GM23248 (cell line): Measurements from ENCODE around the gene MT1E. TPM values are rescaled to one million over a fixed set of nuclear protein-coding genes. Genes with fewer than 3 reads are reported as not detected.
A peak's percentile ranks its signal among the peaks of the same experiment; 100 is the strongest.

Experiments used
- DNase-seq: peaks from one replicate; pipeline ENCODE4 v3.0.0-alpha.2; 2015
- H2AFZ ChIP-seq: fragments of 200-600 bp; sonication (generic); 2 replicates; pipeline ENCODE4 v1.6.1; 2016; ENCODE audit warnings: antibody characterized with exemption
- H3F3A ChIP-seq: fragments of 200-600 bp; sonication (generic); 2 replicates; pipeline ENCODE4 v1.6.1; 2016; ENCODE audit warnings: mild to moderate bottlenecking, antibody characterized with exemption, mixed run types; ENCODE audit not compliant: insufficient read depth
- H3K27ac ChIP-seq: fragments of 200-600 bp; sonication (generic); 2 replicates; pipeline ENCODE4 v1.5.1; 2016; ENCODE audit warnings: mild to moderate bottlenecking
- H3K27me3 ChIP-seq: fragments of 200-600 bp; sonication (generic); replicated peaks from 2 replicates; pipeline ENCODE4 v1.6.1; 2016; ENCODE audit warnings: mild to moderate bottlenecking; ENCODE audit not compliant: insufficient read depth
- H3K36me3 ChIP-seq: fragments of 200-600 bp; sonication (generic); 2 replicates; pipeline ENCODE4 v1.6.1; 2016; ENCODE audit warnings: low read depth, mild to moderate bottlenecking
- H3K4me1 ChIP-seq: fragments of 200-600 bp; sonication (generic); 2 replicates; pipeline ENCODE4 v1.6.1; 2016; ENCODE audit warnings: mild to moderate bottlenecking; ENCODE audit not compliant: insufficient read depth
- H3K4me2 ChIP-seq: fragments of 200-600 bp; sonication (generic); one replicate; pipeline ENCODE4 v1.6.1; 2016; ENCODE audit warnings: mild to moderate bottlenecking; ENCODE audit not compliant: unreplicated experiment
- H3K4me3 ChIP-seq: fragments of 200-600 bp; sonication (generic); 2 replicates; pipeline ENCODE4 v1.5.1; 2016; ENCODE audit warnings: mild to moderate bottlenecking
- H3K79me2 ChIP-seq: fragments of 200-600 bp; sonication (generic); 2 replicates; pipeline ENCODE4 v1.6.1; 2016; ENCODE audit warnings: mild to moderate bottlenecking; ENCODE audit not compliant: insufficient read depth
- H3K9ac ChIP-seq: fragments of 200-600 bp; sonication (generic); 2 replicates; pipeline ENCODE4 v1.6.1; 2016; ENCODE audit warnings: mild to moderate bottlenecking
- H3K9me2 ChIP-seq: fragments of 200-600 bp; sonication (generic); 2 replicates; pipeline ENCODE4 v1.6.1; 2016; ENCODE audit warnings: mixed run types, mild to moderate bottlenecking, moderate library complexity; ENCODE audit not compliant: insufficient read depth
- H3K9me3 ChIP-seq: fragments of 200-600 bp; sonication (generic); one replicate; pipeline ENCODE4 v1.6.1; 2017; ENCODE audit warnings: low read depth
- H4K20me1 ChIP-seq: fragments of 200-600 bp; sonication (generic); 2 replicates; pipeline ENCODE4 v1.6.0; 2016; ENCODE audit not compliant: insufficient read depth
- EZH2 ChIP-seq: fragments of 200-600 bp; sonication (generic); IDR thresholded peaks from 2 replicates; pipeline ENCODE4 v1.6.1; 2018; ENCODE audit warnings: antibody characterized with exemption, mild to moderate bottlenecking; ENCODE audit not compliant: insufficient read depth, poor library complexity, severe bottlenecking
- EZH2phosphoT487 ChIP-seq: fragments of 200-600 bp; sonication (generic); IDR thresholded peaks from 2 replicates; pipeline ENCODE4 v1.6.1; 2018; ENCODE audit warnings: antibody characterized with exemption, moderate library complexity, mild to moderate bottlenecking, low read depth; ENCODE audit not compliant: insufficient read depth
- WGBS, 2 experiments: methylation state at CpG; one replicate each; pipeline ENCODE4 v1.1.6; 2015 to 2017; ENCODE audit warnings: low lambda C conversion rate in 2 of 2, low coverage in 1 of 2; ENCODE audit errors: missing lambda C conversion rate in 2 of 2; 5-methylcytosine and 5-hydroxymethylcytosine counted together
- in situ Hi-C: fragments of 300-500 bp; cut with MboI; formaldehyde crosslinking; loops from 2 replicates; pipeline ENCODE4 v1.15.0; 2020
- polyA plus RNA-seq: library from polyadenylated mRNA; unstranded; fragments of >200 nt; fragmentation: Nextera tagmentation; extraction: Ambion mirVana; gene quantifications from 2 replicates; pipeline ENCODE4 v1.2.1, GENCODE V29; 2016
- total RNA-seq: library from RNA; depleted of rRNA; stranded (reverse); fragments of >200 nt; shearing (Covaris generic); gene quantifications from 2 replicates; pipeline ENCODE4 v1.2.3, GENCODE V29; 2014

MT1E gene
- total and polyA plus RNA-seq, 2 experiments from 2014 or later: 178 to 329 TPM

DNA sequence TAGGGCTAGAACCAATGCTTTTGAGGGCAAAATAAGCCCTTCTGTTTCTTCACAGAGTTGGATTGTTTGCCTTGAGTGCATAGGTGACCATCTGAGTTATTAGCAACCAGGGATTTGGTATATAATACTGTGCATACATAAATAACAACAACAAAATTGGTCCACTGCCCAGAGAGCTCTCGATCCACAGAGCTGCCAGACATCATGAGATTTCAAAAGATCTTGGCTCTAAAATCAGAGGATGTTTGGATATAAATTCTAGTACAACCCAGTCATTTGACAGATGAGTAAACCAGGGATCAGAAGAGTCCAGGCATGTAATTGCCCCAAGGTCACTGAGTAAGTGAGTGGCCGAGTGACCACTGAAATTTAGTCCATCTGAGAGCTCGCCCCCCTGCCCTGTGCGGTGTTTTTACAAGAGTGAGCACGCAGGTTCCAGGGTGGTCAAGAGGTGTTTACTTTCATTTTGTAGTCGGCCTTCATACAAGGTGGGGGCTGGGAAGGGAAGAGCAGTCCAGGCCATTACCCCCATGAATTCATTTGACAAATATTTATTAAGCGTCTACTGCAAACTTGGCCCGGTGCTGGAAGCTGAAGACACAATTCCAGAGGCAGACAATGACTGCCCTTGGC is 19.0 kb upstream of the MT1E start:
- H3K4me2 ChIP-seq: peak overlapping the region; percentile 86
- H3K4me3 ChIP-seq: peak overlapping the region; percentile 95
- H3K27me3 ChIP-seq: no peaks in the 10 kb centered on the region
- H3F3A ChIP-seq: peaks cover 59% of the 10 kb centered on the region
- peak; percentile 88 for DNase-seq
- no peaks in the 10 kb centered on the region for H3K9me2 ChIP-seq
- H3K27ac ChIP-seq: peak overlapping the region; percentile 100
- in situ Hi-C loops: no loop called here
- H3K36me3 ChIP-seq: no peaks in the 10 kb centered on the region
- H3K4me1 ChIP-seq: peaks cover 41% of the 10 kb centered on the region
- H2AFZ ChIP-seq: 0 out of 2 replicates have a peak overlapping the region, but pooled peaks have one; percentile 16
- 1% methylated on average over 8 of the region's 8 CpGs for WGBS, 2 experiments
- TF ChIP-seq EZH2phosphoT487 (no peak), EZH2 (no peak)
- H4K20me1 ChIP-seq: no peaks in the 10 kb centered on the region
- H3K9ac ChIP-seq: peak overlapping the region; percentile 96
- no peaks in the 10 kb centered on the region for H3K9me3 ChIP-seq
- peaks cover 12% of the 10 kb centered on the region; the same call in 1 of the 2 replicates for H3K79me2 ChIP-seq

DNA sequence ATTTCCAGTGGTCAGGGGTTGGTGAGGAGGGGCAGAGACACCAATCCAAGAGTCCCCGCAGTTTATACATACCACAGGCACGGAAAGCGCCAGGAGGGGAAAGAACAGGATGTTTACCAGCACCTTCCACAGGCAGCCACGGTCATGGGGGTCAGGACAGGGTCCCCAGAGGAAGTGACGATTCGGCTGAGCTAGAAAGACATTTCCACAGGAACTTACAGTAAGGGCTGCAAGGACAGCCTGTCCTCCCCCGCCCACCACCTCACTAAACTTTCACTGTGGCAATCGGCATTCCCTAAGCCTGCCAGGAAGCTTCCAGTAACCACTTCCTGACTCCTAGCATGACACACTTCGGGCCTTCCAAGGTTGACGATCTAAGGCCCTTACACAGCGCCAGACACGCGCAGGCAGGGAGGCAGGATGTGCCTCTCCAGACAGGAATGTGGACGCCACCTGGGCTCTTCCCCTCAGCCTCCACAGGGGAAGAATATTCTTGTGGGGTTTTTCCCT is 18.4 kb upstream of the MT1E start:
- peak overlapping the region; percentile 86 for H3K4me2 ChIP-seq
- peak overlapping the region; percentile 100 for H3K27ac ChIP-seq
- no peaks in the 10 kb centered on the region for H3K9me2 ChIP-seq
- 0 out of 2 replicates have a peak overlapping the region, but pooled peaks have one; percentile 51 for H2AFZ ChIP-seq
- WGBS, 2 experiments: 0 to 1% methylated on average over 14 of the region's 14 CpGs
- H3K36me3 ChIP-seq: no peaks in the 10 kb centered on the region
- H4K20me1 ChIP-seq: no peaks in the 10 kb centered on the region
- peaks cover 12% of the 10 kb centered on the region; the same call in 1 of the 2 replicates for H3K79me2 ChIP-seq
- no peaks in the 10 kb centered on the region for H3K27me3 ChIP-seq
- TF ChIP-seq EZH2: no peak
- no peak for TF ChIP-seq EZH2phosphoT487
- H3K4me3 ChIP-seq: peak overlapping the region; percentile 95
- peaks cover 62% of the 10 kb centered on the region for H3F3A ChIP-seq
- H3K9ac ChIP-seq: peak overlapping the region; percentile 96
- peak; percentile 98 for DNase-seq
- in situ Hi-C loops: no loop called here
- H3K4me1 ChIP-seq: peaks cover 47% of the 10 kb centered on the region
- no peaks in the 10 kb centered on the region for H3K9me3 ChIP-seq

DNA sequence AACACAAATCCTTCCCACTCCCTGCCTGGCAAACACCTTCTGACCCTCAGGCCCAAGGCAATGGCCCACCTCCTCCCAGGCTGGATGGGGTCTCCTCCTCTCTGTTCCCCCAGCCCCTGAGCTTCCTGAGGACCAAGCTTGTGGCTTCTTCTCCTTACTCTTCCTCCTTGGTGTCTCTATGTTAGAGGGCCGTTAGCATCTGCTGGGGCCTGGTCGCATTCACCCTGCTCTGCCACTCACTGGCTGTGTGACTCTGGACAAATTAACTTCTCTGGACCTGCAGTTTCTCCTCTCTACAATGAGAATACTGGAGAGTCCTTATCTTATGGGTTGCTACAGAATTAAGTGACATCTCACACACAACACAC is 17.9 kb upstream of the MT1E start:
- Histone ChIP-seq H3K27me3 (no peaks in the 10 kb centered on the region), H2AFZ (peak overlapping the region; percentile 51; the same call in 1 of the 2 replicates), H4K20me1 (no peaks in the 10 kb centered on the region), H3K9ac (peak overlapping the region; percentile 96), H3K4me2 (peak overlapping the region; percentile 72), H3F3A (peaks cover 67% of the 10 kb centered on the region), H3K36me3 (no peaks in the 10 kb centered on the region), H3K9me2 (no peaks in the 10 kb centered on the region), H3K4me3 (peak overlapping the region; percentile 95), H3K9me3 (no peaks in the 10 kb centered on the region), H3K27ac (peak overlapping the region; percentile 100), H3K79me2 (peaks cover 12% of the 10 kb centered on the region; the same call in 1 of the 2 replicates), H3K4me1 (peaks cover 52% of the 10 kb centered on the region)
- TF ChIP-seq EZH2 (no peak), EZH2phosphoT487 (no peak)
- in situ Hi-C loops: no loop called here
- DNase-seq: no peak
- 0 to 3% methylated on average over 2 of the region's 2 CpGs for WGBS, 2 experiments

DNA sequence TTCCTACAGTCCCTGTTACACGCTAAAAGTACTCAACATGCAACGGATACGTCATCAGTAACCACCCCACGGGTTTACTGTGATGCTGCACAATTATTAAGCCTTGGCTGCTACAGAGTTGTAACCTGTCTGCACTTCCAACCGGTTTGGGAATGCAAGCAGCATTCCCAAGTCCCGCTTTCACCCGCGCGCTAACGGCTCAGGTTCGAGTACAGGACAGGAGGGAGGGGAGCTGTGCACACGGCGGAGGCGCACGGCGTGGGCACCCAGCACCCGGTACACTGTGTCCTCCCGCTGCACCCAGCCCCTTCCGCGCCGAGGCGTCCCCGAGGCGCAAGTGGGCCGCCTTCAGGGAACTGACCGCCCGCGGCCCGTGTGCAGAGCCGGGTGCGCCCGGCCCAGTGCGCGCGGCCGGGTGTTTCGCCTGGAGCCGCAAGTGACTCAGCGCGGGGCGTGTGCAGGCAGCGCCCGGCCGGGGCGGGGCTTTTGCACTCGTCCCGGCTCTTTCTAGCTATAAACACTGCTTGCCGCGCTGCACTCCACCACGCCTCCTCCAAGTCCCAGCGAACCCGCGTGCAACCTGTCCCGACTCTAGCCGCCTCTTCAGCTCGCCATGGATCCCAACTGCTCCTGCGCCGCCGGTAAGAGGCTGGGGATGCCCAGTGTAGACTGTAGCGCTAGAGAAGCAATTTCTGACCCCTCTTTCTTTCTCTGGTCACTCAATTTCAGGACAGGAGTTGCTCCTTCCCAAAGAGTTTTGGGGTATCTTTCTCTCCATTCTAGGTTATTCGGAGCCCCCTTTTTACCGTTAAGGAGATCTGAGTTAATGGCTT is 17.3 kb upstream of the MT1E start, which contains the start of gene MT2A:
TSS of gene MT2A (plus strand) at position 542 of the 833 bp plus-strand sequence. CDS start at position 614, 72 bp downstream.
- peaks cover 12% of the 10 kb centered on the region; the same call in 1 of the 2 replicates for H3K79me2 ChIP-seq
- H3K9me2 ChIP-seq: no peaks in the 10 kb centered on the region
- H3K4me3 ChIP-seq: peak within 1 kb of the TSS; percentile 95
- in situ Hi-C loops: no loop called here
- peak; percentile 100 for DNase-seq
- peaks cover 70% of the 10 kb centered on the region for H3F3A ChIP-seq
- H4K20me1 ChIP-seq: no peaks in the 10 kb centered on the region
- TF ChIP-seq EZH2phosphoT487: no peak
- no peak for TF ChIP-seq EZH2
- H3K27ac ChIP-seq: peak within 1 kb of the TSS; percentile 100
- H2AFZ ChIP-seq: peak within 1 kb of the TSS; percentile 51; the same call in 1 of the 2 replicates
- no peaks in the 10 kb centered on the region for H3K9me3 ChIP-seq
- peaks cover 58% of the 10 kb centered on the region for H3K4me1 ChIP-seq
- no peaks in the 10 kb centered on the region for H3K36me3 ChIP-seq
- H3K9ac ChIP-seq: peak within 1 kb of the TSS; percentile 96
- 1% methylated on average over 52 to 61 of the region's 62 CpGs for WGBS, 2 experiments
- H3K4me2 ChIP-seq: peak within 1 kb of the TSS; percentile 92
- H3K27me3 ChIP-seq: no peaks in the 10 kb centered on the region
